CD4-positive, alpha-beta T cell treated with Interleukin-21 for 1 hour (primary cell): Measurements from ENCODE around the gene C10orf88.
"Not testable (repeated sequence)": the region's sequence is repeated elsewhere in the genome, so short reads cannot be mapped to it uniquely, and the experiment has no call there.

ENCODE experiments used
- DNase-seq: peaks from one replicate; pipeline ENCODE4 v3.0.0-alpha.2; 2020

The C10orf88 gene

DNA sequence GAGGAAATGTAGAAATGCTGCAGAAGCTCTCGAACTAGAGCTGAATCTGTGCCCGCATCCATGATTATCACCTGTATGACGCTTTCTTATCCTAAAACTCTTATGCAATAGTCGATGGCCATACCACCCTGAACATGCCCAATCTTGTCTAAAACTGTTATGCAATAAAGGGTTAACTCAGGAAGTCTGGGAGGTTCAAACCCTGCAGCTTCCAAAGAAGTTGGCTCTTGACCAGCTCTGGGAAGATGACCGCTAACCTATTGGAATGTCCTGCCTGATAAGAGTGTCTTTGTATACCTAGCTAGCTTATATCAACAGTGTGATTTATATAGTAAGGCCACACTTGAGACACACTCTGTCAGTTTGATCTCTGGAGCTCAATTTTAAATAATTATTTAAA lies 3.4 kb upstream of the C10orf88 start:
- no peak for DNase-seq

DNA sequence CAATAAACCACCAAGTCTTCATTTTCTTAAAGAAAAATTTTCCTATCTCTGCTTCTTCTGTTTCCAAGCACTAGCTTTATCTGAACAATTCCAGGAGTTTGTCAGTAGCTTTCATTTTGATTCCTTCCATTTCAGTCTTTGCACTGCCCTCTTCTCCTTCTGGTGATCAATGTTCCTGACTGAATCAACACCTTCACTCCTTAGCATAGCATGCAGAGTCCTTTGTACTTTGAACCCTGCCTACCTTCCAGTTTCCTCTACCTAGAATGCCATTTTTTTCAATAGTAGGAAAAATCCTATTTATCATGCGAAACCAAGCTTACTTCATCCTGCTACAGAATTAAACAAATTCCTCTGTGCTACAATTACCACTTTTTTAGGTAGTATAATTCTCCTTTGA lies 1.9 kb upstream of the C10orf88 start:
- DNase-seq, result no peak

DNA sequence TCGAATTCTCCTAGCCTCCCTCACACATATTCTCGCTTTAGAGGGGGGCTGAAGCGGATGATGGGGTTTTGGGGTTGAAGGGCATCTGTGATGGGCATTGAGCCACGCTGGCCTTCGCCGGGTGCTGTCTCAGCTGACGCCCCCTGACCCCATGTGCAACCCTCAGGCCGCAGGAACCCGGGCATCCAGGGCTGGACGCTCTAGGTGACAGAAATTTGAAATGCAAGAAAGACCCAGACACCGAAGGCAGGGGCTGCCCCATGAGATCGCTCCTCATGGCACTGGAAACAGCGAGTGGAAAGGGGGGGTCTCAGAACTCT lies 664 bp upstream of the C10orf88 start:
- DNase-seq, result no peak

DNA sequence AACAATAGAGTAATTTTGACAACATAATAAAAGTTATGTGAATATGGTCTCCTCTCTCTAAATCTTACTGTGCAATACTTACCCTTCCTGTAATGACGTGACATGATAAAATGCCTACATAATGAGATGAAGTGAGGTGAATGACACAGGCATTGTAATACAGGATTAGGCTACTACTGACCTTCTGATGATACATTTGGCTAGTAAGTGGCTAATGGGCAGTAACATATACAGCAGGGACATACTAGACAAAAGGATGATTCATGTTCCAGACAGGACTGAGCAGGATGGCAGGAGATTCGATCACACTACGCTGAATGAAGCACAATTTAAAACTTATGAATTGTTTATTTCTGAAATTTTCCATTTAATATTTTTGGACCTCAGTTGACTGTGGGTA lies 4.7 kb downstream of the C10orf88 start:
- DNase-seq, result no peak

DNA sequence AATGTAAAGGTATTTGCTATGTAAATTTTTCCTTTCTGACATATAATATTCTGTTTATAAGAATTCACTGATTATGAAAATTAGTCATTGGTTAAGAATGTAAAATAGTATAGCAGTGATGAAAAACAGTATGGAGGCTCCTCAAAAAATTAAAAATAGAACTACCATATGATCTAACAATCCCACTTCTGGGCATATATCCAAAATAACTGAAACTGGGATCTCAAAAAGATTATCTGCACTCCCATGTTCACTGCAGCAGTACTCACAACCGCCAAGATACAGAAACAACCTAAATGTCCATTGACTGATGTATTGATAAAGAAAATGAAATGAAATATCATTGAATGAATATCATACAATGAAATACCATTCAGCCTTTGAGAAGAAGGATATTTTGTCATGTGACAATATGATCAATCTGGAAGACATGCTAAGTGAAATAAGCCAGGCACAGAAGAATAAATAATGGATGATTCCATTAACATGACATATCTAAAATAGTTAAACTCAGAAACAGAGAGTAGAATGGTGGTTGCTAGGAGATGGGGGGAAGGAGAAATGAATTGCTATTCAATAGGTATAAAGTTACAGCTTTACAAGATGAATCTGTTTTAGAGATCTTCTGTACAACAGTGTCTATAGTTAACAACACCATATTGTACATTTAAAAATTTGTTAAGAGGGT lies 14.0 kb downstream of the C10orf88 start:
- no peak for DNase-seq

DNA sequence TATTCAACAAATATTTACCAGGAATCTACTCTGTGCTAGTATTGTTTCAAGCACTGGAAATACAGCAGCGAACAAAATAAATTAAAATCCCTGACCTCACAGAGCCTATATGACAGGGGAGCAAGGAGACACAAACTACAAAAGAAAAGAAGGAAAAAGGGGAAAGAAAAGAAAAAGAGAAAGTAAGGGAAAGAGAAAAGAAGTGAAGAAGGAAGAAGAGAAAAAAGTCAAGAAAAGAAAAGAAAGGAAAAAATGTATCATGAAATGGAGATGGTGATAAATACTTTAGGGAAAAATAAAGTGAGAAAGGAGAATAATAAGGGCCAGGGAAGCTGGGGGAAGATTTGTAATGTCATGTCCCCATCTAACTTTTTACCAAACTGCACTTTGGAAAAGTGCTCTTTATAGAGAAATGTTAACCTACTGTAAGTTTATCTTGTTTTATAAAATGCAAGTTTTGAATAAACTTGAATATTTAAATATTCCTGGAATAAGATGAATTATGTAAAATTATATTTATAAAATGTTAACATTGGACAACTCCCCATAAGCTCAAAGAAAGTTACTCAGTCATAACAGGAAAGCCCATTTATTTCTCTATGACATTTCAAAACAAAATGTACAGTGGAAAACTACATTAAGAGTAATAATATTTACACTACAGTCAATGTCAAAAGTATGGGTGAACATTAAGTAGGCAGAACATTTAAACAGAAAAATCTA lies 14.7 kb downstream of the C10orf88 start:
- DNase-seq, result no peak

DNA sequence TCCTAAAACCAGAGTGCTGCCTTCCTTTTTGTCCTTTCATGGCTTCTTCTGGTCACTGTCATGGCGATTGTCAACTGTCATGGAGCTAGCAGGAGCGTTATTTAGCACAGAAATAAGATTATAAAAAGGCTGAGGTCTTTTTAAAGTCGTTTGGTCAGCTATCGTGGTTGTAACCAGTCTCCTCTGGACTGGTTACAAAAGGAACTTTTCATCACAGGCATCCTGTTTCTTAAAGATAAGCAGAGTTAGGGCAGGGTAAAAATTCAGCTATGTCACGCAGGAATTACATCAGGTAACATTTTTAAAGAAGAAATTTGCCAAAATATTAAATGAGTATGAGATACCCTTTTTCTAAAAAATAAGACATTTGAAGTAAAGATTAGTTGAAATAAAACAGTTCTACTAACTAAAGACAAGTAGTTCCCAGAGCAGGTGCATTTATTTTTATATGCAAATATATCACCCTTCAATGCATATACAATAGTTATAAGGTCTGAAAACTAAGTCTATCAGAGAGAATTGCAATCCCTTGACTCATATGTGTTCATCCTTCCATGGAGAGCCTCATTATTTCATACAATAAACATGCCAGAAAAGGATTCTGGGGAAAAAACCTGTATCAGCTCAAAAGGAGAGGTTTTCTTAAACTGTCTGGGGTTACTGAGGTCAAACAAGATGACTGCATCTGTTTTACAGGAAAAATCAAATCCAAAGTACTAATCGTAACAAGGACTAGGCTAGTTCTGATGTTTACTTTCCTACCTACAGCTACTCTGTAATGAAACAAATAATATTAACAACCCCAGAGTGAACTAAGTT lies 22.7 kb downstream of the C10orf88 start:
- no peak for DNase-seq

DNA sequence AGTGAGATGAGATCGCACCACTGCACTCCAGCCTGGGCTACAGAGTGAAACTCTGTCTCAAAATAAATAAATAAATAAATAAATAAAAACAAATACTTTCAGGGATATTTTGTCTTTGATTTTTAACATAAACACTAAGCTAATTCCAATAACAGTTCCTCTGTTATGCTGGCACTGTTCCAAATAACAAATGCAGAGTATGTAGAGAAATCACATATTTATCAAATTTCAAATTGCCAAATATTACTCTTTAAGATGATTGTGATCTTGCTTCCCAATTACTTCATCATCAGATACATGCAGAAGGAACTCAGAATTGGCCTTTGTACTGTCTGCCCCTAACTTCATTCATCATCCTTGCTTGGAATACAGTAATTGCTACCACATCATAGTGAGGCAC lies 23.9 kb downstream of the C10orf88 start:
- DNase-seq, result no peak

DNA sequence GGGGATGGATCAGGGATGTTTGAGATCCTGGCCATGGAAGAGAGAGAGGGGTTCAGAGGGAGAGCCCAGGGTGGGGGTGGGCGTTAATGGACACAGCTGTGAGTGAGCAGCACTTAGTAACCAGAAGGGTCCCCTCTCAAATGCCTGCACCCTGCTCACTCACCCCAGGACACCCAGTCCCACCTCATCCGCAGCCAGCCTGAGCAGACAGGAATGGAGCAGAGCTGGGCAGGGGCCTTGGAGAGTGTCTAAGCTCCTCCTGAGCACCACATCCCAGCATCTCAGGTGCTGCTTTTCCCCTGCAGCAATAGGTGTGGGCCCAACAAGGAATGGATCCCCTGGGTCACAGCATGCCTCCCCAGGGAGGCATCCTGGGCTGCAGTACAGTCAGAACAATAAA lies 38.3 kb downstream of the C10orf88 start:
- no peak for DNase-seq

DNA sequence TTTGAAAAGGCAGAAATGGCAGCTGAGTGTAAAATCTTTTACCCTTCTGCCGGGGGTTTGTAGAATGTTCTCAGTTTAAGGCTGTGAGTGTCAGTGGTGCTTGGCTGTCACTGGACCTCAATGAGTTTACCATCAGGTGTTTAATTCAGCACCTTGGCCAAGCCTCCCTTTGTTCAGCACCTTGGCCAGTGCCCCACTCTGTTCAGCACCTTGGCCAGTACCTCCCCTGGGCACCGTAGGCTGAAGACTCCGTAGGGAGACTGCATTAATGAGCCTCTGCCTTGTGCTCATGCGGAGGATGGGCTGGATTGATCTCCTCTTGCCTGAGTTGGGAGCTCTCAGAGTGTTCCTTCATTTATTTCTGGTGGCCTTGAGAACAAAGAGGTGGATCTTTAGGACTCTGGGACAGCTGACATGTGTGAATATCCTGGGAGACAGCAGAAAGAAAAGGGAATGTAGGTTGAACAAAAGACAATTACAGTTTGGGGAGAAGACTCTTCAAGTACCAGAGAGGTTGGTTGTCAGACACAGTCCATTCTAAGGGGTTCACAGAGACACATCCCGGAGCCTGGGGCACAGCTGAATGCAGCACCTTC lies 42.0 kb downstream of the C10orf88 start:
- DNase-seq, result peak; percentile 37

DNA sequence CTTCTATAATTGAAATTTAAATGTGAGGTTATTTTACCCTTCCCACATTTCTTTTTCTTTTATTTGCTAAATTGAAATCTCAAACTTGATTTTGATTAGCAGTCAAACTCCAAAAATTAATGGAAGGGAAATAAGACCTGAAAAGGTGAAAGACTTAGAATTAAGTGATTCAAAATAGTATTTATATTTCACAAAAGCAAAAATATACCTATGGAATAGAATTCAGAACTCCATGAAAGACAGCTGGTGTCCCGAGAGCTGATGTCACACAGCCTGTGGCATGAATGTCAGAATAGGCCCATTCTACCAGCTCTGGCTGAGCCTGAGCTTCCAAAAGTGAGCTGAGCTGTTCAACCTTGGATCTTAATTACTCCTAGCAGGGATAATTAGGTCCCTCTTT lies 43.7 kb downstream of the C10orf88 start, which contains the start of gene FAM24A:
TSS of gene FAM24A (plus strand) at position 301 of the 400 bp plus-strand sequence. CDS start 1,025 bp downstream, outside the sequence.
- no peak for DNase-seq

DNA sequence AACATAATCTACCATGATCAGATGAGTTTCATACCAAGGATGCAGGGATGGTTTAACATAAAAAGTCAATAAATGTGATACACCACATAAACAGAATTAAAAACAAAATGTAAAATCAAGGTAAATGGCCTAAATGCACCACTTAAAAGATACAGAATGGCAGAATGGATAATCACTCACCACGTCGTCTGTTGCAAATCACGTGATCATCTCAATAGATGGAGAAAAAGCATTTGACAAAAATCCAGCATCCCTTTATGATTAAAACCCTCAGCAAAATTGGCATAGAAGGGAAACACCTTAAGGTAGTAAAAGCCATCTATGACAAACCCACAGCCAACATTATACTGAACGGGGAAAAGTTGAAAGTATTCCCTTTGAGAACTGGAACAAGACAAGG lies 50.2 kb downstream of the C10orf88 start:
- DNase-seq, result not testable (repeated sequence)

DNA sequence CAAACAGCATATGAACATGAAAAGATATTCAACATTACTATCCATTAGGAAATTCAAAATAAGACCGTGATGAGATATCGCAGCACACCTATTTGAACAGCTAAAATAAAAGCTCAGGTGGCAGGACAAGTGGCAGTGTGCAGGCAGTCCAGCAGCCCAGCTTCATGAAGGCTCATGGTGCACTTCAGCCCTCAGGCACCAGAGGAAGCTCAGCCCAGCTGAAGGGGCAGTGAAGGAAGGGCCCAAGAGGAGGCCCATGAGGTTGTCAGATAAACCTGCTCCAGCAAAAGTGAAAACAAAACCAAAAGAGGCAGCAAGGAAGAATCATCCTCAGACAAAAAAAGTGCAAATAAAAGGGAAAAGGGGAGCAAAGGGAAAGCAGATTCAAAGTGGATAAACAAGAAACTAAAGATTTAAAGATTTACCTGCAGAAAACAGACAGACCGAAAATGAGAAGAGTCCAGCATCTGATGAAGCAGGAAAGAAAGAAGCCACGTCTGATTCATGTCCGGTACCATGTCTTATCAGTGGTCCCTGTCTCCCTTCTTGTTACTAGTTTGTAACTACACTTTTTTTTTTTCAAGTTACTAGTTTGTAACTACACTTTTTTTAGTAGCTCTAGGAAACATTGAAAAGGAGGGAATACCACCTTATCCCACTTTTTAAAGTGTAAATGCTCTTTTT lies 59.6 kb downstream of the C10orf88 start:
- DNase-seq, result no peak

DNA sequence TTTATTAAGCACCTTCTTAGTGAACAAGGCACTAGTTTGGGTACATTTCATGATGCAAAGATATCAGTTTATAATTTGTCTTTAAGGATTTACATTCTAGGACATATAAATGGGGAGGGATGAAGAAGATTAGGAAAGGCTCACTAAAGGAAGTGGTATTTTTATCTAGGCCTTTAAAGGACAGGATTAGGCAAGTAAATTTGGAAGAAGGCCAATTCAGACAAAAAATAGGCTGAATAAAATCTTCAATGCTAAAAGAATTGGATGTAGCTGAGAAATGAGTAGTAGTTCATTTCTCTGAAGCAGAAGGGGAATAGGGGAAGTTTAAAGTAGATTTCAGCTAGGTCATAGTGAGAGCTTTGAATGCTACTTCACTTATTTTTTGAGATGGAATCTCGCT lies 69.9 kb downstream of the C10orf88 start:
- DNase-seq, result no peak

DNA sequence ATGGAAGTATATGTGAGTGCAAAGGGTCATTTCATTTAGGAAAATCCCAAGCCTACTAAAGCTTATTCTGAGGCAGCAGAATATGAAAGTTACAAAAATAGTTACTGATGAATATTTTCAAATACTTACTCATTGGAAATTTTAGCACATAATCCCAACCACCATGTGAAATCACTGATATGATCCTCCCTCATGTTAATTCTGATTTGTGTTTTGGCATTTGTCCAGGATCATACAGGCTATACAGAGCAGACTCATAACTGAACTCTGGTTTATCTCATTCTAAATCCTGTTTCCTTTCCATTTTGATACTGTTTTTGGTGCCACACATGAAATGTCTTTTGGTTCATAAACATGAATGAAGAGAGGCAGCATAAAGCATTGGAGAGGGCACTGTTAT lies 71.3 kb downstream of the C10orf88 start:
- no peak for DNase-seq
